GOT3 (cell line): Measurements from ENCODE around the gene INTS3.
"Not testable (repeated sequence)": the region's sequence is repeated elsewhere in the genome, so short reads cannot be mapped to it uniquely, and the experiment has no call there.

Experiments
- DNase-seq: peaks from one replicate; lab custom pipeline; 2025; ENCODE audit warnings: mixed read lengths; lab: John Stamatoyannopoulos, UW

The INTS3 gene

GRCh38 chr1:153752571-153753195 lies 24.8 kb downstream of the INTS3 start:
- DNase-seq, result no peak

GRCh38 chr1:153754266-153754665 lies 26.4 kb downstream of the INTS3 start:
- DNase-seq, result no peak

DNA sequence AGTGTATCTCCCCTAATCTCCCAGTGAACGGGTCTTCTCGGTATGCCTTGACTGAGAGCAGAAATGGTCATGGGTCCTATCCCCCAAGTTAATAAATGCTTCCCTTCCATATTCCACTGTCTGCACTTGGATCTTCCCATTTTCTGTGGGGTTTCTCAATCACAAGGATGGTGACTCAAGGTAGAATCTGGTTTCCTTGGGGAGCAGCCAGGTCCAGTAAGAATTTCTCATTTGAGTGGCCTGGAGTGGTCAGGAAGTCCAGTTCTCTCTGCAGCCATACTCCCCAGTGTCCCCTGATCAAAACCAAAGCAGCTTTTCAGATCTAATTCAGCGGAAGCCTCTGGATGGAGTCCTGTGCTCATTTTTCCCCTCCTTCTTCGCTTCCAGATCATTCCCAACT lies 32.6 kb downstream of the INTS3 start:
- DNase-seq, result no peak

DNA sequence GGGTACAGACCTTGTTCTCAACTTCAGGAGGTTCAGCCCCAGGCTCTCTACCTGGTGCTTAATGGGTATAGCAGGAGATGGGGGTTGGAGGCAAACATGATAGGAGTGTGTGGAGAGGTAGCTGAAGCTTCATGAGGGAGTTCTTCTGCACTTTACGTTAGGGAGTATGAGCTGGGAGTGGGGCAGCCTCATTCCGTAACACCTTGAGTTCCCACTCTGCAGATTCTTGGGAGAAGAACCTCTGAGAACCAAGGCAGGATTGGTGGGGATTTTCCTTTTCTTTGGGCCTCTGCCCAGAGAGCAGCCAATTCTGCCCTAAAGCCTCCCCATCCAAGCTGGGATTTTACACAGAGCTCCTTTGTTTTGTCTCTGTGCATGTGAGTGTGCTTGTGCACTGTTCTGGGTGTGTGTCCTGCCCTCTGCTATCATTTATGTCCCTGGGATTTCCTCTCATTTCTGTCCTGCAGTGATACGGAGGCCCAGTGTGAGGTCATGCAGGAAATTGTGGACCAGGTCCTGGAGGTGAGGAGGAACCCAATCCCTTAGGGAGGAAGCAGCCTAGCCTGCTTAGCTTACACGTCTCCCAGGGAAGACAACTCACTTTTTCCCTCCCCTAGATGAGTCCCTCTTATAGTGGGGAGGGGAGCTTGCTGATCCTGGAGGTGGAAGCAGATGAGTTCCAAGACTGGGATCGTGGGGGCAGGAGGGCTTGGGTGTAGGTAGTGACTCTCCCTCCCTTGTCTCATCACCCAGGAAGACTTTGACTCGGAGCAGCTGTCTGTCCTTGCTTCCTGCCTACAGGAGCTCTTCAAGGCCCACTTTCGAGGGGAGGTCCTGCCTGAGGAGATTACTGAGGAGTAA lies 35.7 kb downstream of the INTS3 start:
- no peak for DNase-seq

- DNase-seq, result no peak
Observed at GRCh38 chr1:153764310-153764709, 36.5 kb downstream of the INTS3 start.

DNA sequence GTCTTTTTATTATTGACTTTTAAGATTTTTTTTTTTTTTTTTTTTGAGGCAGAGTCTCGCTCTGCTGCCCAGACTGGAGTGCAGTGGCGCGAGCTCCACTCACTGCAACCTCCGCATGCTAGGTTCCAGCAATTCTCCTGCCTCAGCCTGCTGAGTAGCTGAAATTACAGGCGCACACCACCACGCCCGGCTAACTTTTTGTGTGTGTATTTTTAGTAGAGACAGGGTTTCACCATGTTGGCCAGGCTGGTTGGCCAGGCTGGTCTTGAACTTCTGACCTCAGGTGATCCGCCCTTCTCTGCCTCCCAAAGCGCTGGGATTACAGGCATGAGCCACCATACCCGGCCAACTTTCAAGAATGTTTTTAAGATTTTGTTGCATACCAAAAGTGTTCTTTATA lies 38.8 kb downstream of the INTS3 start:
- not testable (repeated sequence) for DNase-seq

DNA sequence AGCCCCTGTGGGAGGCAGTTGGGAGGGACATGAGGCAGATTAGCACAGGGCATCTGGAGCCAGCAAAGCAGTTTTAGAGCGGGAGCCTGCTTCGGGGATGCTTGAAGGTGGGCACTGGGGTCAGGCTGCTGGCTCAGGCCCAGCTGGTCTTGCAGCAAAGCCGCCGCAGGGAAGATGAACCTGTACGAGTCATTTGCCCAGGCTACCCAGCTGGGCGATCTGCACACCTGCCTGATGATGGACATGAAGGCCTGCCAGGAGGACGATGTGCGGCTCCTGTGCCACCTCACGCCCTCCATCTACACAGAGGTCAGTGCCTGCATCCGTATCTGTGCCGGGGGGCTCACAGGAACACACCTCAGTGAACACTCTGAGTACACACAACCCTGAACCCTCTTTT lies 39.7 kb downstream of the INTS3 start:
- DNase-seq, result no peak

GRCh38 chr1:153768316-153769181 lies 40.7 kb downstream of the INTS3 start:
- no peak for DNase-seq

DNA sequence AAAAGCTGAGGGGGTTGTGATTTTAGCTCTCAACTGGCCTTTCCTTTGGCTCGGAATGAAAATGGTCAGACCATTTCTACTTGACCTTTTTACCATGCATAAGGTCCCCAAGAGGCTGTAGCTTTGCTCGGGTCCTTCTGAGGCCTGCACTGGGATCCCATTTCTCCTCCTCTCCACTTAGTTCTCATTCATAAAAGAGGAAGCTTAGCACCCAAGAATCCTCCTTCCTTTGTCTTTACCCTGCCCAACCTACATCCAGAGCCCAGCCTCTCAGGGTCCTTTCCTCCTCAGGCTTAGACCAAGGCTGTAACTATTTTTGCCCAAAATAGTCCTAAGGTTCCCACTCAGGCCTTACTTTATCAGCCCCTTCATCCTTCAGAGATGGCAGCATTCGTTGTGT lies 41.4 kb downstream of the INTS3 start:
- no peak for DNase-seq

DNA sequence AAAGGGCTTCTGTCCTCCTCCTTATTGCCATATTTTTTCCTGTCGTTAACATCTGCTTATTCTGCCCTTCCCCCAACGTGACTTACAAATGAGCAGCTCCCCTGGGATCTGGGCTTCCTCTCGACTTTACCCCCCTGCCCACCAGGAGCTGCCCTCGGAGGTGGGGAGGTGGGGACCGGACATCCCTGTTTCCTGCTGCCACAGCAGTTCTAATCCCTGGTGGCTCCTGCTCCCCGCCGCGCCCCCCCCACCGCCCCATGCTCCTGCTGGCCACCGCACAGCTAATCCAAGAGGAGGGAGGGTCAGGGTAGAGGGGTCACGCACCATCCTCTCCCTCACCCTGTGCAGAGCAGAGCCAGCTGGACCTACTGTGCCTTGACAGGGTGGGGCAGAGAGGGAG lies 42.9 kb downstream of the INTS3 start:
- DNase-seq, result no peak

- DNase-seq, result no peak
Observed at GRCh38 chr1:153771261-153771660, 43.4 kb downstream of the INTS3 start.

DNA sequence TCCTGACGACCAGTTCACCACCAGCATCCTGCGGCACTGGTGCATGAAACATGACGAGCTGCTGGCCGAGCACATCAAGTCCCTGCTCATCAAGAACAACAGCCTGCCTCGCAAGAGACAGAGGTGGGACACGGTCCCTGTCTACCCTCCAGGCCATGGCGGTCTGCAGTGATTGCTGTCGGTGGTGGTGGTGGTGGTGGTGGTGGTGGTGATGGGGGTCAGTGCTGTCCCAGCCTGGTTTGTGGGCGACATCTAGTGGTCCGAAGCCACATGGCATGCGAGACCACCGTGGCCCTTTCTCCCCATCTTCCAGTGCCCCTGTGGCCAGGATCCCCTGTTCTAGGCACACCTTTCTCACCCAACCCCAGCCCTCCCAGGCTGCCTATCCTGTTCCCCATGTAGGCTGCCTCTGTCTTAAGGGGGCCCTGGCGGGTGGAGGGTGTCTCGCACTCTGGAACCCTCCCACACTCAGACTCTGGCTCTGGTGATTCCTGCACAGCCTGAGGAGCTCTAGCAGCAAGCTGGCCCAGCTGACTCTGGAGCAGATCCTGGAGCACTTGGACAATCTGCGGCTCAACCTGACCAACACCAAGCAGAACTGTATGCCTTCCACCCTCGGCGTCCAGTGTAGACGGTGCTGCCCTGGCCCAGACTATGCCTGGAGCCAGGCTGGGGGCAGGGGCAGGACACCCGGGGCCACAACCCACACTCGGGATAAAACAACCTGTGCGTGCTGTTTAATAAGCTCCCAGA lies 44.2 kb downstream of the INTS3 start:
- no peak for DNase-seq

- DNase-seq, result no peak
Observed at GRCh38 chr1:153773096-153773921, 45.5 kb downstream of the INTS3 start.

DNA sequence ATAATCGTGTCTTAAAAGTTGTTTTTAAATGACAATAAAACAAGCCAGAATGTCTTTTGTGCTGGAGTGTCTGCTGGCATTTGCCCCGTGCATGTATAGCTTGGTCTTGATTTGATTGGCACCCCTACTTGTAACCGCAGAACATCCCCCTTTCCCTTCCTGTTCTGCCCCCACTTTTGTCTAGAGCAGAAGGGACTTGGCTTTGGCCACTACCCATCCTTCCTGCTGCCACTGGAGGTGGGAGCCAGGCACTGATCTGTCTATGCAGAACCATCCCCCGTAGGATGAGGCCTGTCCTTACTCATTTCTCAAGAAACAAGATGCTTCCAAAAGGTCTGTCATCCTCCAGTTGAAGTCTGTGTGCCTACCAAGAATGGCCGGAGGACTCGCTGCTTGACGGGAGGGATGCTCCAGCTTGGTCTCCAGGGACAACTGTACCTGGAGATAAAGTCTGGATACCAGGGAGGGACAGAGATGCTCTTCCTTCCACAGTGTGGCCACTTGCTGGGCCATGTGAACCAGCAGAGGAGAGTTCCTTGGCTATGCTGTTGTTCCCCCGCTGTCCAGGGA lies 46.3 kb downstream of the INTS3 start:
- DNase-seq, result no peak

DNA sequence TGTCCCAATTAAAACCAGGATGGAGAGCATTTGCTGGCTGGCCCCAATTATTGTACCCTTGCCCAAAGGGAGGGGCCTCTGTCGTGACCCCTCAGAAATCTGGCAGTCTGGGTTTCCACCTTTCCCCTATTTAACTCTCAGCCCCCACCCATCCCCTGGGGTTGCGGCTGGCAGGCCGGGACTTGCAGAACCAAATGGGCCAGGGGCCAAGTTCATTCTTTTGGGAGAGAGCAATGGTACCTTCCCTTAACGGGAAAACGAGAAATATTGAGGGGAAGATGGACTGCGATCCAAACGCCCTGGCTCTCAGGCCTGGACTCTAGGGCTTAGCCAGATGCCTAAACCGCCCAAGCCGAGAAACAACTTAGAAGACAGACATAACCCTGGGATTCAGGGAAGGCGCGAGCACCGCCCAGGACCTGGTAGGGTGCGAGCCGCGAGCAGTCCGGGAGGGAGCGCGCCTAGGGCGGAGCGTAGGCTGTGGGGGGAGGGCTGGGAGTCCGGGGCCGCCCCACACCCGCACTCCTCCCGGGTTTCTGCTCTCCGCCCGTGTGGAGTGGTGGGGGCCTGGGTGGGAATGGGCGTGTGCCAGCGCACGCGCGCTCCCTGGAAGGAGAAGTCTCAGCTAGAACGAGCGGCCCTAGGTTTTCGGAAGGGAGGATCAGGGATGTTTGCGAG lies 47.1 kb downstream of the INTS3 start, which contains the start of gene SLC27A3:
Gene SLC27A3, plus strand, starts transcription at position 628 of the 678 bp plus-strand sequence. CDS start 91 bp downstream, outside the sequence.
- no peak for DNase-seq

GRCh38 chr1:153775458-153776327 lies 47.8 kb downstream of the INTS3 start:
- DNase-seq, result no peak

DNA sequence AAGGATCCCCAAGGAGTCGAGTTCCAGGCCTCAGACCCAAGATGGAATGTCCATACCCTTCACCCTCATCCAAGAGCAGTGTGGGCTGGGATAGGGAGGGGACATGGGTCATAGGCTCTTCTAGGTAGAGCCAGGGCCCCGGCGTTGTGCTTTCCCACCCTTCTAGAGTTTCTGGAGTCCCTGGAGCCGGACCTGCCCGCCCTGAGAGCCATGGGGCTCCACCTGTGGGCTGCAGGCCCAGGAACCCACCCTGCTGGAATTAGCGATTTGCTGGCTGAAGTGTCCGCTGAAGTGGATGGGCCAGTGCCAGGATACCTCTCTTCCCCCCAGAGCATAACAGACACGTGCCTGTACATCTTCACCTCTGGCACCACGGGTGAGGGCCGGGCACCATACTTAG lies 48.5 kb downstream of the INTS3 start:
- DNase-seq, result no peak

DNA sequence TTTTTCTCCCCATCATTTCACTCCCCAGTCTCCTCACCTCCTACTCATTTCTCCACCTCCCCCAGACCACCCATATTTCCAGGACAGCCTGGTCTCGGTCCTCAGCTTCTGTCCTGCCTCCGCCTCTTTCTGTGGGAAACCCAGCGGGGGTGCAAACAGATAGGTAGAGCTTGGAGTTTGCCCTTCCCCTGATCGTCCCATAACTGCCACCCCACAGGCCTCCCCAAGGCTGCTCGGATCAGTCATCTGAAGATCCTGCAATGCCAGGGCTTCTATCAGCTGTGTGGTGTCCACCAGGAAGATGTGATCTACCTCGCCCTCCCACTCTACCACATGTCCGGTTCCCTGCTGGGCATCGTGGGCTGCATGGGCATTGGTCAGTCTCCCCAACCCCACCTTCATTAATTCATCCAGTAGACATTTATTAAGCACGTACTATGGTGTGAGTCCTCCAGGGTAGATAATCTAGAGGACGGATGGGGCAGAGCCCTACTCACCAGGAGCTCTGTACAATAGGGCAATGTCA lies 49.1 kb downstream of the INTS3 start:
- DNase-seq, result no peak

DNA sequence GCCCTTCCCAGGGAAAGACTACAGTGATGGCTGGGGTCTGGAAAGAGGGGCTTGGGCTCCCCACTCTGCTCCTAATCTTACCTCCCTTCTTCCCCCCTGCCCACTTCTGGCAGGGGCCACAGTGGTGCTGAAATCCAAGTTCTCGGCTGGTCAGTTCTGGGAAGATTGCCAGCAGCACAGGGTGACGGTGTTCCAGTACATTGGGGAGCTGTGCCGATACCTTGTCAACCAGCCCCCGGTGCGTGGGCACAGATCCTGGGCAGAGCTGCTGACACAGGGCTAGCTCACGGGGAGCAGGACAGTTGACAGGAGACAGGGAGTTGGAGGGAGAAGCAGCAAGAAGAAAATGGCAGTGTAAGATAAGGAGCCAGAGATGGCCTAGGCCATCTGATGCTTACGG lies 49.8 kb downstream of the INTS3 start:
- DNase-seq, result no peak
